Measurements from ENCODE around the gene RNF208. TPM values are rescaled to one million over a fixed set of nuclear protein-coding genes. Genes with fewer than 3 reads are reported as not detected.

Gene RNF208
- total and polyA plus RNA-seq, 10 of the 15 experiments (the other 5 are each of a cell fraction or from before 2014, with no cell fraction given): 0.06 to 10.7 (median 0.77) TPM

DNA sequence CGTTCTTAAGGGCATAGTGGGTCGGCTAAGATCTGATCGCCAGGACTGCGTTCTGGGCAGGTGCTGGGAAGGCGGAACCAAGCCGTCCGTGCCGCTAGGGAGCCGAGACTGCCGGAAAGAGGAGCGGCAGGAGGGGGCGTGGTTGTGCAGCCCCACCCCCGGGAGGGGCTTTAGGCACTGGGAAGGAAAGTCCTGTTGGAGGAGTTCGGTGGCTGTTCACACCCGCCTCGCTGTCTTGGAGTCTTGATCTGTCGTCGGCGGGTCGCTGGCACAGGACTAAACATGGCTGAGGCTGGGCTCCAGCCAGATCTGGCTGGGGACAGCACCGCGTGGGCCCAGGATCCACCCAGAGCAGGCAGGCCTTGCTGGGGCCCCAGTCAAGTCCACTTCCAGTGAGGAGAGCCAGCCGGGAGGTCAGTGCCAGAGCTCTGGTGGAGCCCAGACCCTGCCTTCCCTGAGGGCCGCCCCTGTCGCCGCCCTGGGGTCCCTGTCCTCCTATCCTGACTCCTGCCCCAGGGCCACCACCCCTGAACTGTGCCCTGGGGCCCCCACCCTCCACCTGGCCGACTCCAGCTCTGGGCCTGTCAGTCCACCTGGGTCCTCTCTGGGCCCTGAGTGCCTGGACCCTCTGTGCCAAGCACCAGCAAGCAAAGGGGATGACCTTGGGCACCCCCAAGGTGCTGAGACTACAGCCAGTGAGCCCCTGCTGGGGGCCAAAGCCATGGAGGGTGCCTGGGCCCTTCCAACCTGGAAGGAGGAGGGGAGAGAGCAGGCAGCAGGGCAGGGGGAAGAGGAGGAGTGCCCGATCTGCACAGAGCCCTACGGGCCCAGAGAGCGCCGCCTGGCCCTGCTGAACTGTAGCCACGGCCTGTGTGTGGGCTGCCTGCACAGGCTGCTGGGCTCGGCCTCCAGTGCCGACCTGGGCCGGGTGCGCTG lies 4.5 kb downstream of the RNF208 start:
- Histone ChIP-seq H3K36me3 (ENCODE audit: control insufficient read depth in 2 of 2, insufficient read depth in 2 of 2, low read length in 1 of 2) (peaks cover 0 to 2% of the 10 kb centered on the region in 2 experiments; a peak in 2 of 4 replicates), H3K4me3 (no peak overlapping the region), H3K9ac (ENCODE audit: control insufficient read depth, insufficient read depth, low read length) (no peak overlapping the region), H3K4me2 (ENCODE audit: control insufficient read depth, insufficient read depth) (no peak overlapping the region), H3K79me2 (ENCODE audit: control insufficient read depth, insufficient read depth, low read length) (no peaks in the 10 kb centered on the region), H4K20me1 (ENCODE audit: control insufficient read depth, insufficient read depth) (no peaks in the 10 kb centered on the region), H3K9me3 (replicated peaks; ENCODE audit: control insufficient read depth, insufficient read depth, low read length) (no peaks in the 10 kb centered on the region), H3K27ac (ENCODE audit: control insufficient read depth, insufficient read depth) (no peak overlapping the region), H2AFZ (ENCODE audit: control insufficient read depth, low read depth, low read length) (no peak overlapping the region), H3K27me3 (replicated peaks in 1 of 2; ENCODE audit: control insufficient read depth in 2 of 2, insufficient read depth in 2 of 2, low read length in 1 of 2) (no peaks in the 10 kb centered on the region), H3K4me1 (ENCODE audit: control insufficient read depth, insufficient read depth, low read length) (no peaks in the 10 kb centered on the region)
- SMC1A ChIA-PET (ENCODE audit: uncharacterized antibody, unreplicated experiment): no interaction called here
- RAD21 ChIA-PET (ENCODE audit: unreplicated experiment): no interaction called here
- FAIRE-seq: no peak
- no peak for DNase-seq (ENCODE audit: low read depth, low spot score)
- intact Hi-C loops (cut with micrococcal nuclease; ENCODE audit: unreplicated experiment): no loop called here
- no peak for ATAC-seq
- in situ Hi-C loops (cut with MboI): no loop called here
- POLR2A ChIA-PET: no interaction called here
- no TSS peak for BruUV-seq (replicated peaks)
- CTCF ChIA-PET: no interaction called here
- 89% methylated on average over 36 of the region's 36 CpGs for WGBS (ENCODE audit: insufficient coverage, insufficient replicate concordance, low lambda C conversion rate, missing lambda C conversion rate)
- TF ChIP-seq NR2C2 (IDR thresholded peaks at IDR 0.05; ENCODE audit: borderline replicate concordance, control insufficient read depth, insufficient read length, low read depth) (no peak), SUPT20H (IDR thresholded peaks at IDR 0.05; ENCODE audit: borderline replicate concordance, control insufficient read depth, low read depth, low read length) (no peak), ZNF217 (IDR thresholded peaks at IDR 0.05) (no peak), SUZ12 (IDR thresholded peaks at IDR 0.05; ENCODE audit: unreplicated experiment) (no peak), ASH2L (IDR thresholded peaks at IDR 0.05; ENCODE audit: borderline replicate concordance, low read depth) (no peak), HDAC2 (IDR thresholded peaks at IDR 0.05) (no peak), BRCA1 (IDR thresholded peaks at IDR 0.05; ENCODE audit: low read depth, low read length) (no peak), ZNF384 (IDR thresholded peaks at IDR 0.05; ENCODE audit: borderline replicate concordance, low read depth, low read length) (no peak), TAF1 (IDR thresholded peaks at IDR 0.05; ENCODE audit: borderline replicate concordance, low read depth, low read length) (no peak), NKRF (conservative IDR thresholded peaks at IDR 0.05) (no peak), ESRRA (IDR thresholded peaks at IDR 0.05; ENCODE audit: low read length) (no peak), RELB (IDR thresholded peaks at IDR 0.05; ENCODE audit: low read depth) (no peak), ZNF622 (IDR thresholded peaks at IDR 0.05) (no peak), BMI1 (IDR thresholded peaks at IDR 0.05; ENCODE audit: borderline replicate concordance) (no peak), POLR2AphosphoS2 (IDR thresholded peaks at IDR 0.05; ENCODE audit: low read depth, low read length) (no peak)
- TF ChIP-seq, protein P1, sequence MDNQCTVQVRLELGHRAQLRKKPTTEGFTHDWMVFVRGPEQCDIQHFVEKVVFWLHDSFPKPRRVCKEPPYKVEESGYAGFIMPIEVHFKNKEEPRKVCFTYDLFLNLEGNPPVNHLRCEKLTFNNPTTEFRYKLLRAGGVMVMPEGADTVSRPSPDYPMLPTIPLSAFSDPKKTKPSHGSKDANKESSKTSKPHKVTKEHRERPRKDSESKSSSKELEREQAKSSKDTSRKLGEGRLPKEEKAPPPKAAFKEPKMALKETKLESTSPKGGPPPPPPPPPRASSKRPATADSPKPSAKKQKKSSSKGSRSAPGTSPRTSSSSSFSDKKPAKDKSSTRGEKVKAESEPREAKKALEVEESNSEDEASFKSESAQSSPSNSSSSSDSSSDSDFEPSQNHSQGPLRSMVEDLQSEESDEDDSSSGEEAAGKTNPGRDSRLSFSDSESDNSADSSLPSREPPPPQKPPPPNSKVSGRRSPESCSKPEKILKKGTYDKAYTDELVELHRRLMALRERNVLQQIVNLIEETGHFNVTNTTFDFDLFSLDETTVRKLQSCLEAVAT (IDR thresholded peaks at IDR 0.05): no peak
- TF ChIP-seq, protein P2, sequence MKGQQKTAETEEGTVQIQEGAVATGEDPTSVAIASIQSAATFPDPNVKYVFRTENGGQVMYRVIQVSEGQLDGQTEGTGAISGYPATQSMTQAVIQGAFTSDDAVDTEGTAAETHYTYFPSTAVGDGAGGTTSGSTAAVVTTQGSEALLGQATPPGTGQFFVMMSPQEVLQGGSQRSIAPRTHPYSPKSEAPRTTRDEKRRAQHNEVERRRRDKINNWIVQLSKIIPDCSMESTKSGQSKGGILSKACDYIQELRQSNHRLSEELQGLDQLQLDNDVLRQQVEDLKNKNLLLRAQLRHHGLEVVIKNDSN (IDR thresholded peaks at IDR 0.05; ENCODE audit: borderline replicate concordance, extremely low read length, insufficient read depth, low read depth, low read length): no peak
